COR-L47 (cell line): ENCODE measurements around the gene LRRC4B.

Source experiments
- DNase-seq: peaks from one replicate; lab custom pipeline; 2025; lab: John Stamatoyannopoulos, UW

Gene LRRC4B

DNA sequence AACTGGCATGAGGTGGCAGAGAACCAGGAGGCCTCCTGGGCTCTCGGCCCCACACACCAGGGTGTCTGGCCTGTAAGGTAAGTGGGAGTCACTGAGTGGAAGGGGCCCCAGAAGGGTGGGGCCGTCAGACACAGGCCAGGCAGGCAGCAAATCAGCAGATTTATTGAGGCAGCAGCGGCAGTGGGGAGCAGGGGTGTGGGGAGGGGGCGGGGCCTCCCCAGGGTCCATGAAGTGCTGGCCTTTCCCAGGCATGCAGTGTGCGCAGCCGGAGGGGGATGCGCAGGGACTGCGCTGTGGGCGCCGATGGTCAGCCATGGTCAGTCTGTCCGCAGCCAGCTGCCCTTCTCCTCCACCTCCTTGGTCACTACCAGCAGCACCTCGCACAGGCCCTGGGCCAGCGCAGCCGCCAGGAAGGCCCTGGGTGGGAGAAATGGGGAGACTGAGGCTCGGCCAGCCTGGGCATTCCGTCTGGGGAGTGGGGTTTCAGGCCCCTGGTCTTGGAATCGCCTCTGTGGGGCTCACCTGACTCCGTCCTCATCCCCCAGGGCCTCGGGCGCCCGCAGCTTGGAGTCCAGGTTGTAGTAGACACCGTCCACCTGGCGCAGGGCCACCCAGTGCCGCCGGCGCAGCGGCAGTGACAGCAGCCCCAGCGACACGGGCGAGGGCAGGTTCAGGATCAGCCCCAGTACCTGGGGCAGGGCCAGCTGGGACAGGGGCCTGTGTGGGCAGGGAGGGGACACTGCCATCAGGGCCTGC lies 62.2 kb downstream of the LRRC4B start:
- DNase-seq = no peak

DNA sequence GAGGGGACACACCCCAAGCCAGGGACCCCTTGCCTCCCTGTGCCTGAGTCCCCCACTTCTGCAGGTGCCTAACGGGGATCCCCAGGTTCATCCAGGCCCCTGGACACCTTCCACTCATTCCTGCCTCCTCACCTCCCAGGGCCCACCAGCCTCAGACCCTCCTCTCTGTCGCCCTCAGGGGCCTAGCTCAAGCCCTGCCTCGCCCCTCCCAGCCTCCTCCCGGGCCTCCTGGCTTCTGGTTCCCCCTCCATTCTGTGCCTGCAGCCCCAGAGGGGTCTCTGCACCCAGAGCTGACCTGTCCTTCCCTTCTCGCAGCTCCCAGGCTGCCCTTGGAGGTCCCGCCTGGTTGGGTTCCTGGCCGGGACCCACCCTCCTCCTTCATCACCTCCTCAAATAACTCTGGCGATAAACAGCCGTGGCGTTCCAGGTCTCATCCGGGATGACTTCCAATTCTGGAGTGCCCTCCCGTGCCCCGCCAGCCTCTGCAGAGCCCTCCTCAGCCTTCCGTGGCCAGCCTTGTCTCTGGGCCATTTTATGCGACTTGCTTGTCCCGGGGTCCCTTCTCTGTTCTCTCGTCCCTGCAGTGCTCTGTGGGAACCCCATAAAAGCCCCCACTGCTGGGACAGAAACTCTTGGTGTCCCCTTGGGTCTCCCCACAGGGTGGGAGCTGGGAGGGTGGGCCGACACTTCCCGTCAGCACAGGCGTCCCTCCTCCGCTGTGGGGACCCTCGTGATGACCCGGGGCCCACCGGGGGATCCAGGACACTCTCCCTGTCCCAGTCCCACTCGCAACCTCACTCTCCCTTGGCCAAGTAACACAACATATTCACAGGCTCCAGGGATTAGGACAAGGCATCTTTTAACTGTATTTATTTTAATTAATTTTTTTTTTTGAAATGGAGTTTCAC lies 66.4 kb downstream of the LRRC4B start:
- DNase-seq = no peak

DNA sequence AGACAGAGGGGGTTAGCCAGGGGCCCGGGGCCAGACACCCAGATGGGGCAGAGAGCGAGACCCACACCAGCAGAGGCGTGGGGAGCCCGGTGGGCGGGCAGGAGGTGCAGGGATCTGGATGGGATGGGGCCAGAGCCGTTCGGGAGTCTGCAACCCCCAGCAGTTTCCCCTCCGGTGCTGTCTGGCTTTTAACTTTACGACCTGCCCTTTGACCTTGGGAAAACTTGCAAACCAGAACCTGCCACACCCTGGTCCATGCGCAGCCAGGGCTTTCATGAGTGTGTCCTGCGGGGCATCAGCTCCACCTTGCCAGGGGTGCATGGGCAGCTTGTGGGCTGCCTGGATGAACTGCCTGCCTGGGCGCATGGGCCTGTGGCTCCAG lies 67.1 kb downstream of the LRRC4B start:
- no peak for DNase-seq

DNA sequence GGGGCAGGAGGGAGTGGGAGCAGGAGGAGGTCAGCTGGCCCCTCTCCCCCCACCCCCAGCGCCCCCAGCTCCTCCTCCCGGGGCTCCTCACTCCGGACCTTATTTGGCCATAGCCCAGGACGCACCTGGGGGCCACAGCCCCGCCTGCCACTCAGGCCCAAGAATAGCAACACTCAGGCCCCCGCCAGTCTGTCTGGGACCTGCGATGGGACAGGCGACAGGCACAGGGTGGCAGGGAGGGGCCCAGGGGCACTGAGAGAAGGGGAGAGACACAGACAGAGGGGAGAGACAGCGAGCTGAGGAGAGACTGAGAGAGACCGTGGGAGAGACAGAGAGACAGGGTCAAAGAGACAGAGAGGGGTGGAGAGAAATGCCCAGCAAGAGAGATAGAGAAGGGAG lies 67.5 kb downstream of the LRRC4B start:
- no peak for DNase-seq

DNA sequence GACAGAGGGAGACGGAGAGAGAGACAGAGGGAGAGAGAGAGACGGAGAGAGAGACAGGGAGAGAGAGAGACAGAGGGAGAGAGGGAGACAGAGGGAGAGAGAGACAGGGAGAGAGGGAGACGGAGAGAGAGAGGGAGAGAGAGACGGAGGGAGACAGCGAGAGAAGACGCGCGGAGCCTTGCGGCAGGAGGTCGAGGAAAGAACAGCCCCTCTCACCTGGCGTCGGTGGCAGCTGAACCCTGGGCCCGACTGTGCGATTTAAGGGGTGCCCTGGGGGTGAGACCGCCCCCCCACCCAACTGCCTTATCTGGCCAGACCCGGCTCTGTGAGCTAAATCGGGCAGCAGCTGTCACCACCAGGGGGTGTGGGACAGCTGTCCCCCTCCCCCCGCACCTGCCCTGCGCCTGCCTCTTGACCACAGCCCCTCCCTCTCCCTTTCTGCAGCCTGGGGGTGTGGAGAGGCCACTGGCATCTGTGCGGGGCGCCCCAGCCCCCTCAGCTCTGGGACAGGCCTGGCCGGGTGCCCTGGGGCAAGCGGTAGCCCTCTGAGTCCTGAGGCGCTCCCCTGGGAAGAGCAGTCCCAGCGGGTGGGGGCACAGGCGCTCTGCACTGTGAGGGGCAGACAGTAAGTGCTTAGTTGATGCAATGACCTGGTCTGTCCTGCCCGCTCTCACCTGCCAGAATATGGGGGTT lies 68.0 kb downstream of the LRRC4B start:
- DNase-seq = peak; percentile 55

- no peak for DNase-seq
Observed at GRCh38 chr19:50498219-50499056, 69.8 kb downstream of the LRRC4B start.

GRCh38 chr19:50497022-50497405 lies 71.2 kb downstream of the LRRC4B start:
- no peak for DNase-seq

DNA sequence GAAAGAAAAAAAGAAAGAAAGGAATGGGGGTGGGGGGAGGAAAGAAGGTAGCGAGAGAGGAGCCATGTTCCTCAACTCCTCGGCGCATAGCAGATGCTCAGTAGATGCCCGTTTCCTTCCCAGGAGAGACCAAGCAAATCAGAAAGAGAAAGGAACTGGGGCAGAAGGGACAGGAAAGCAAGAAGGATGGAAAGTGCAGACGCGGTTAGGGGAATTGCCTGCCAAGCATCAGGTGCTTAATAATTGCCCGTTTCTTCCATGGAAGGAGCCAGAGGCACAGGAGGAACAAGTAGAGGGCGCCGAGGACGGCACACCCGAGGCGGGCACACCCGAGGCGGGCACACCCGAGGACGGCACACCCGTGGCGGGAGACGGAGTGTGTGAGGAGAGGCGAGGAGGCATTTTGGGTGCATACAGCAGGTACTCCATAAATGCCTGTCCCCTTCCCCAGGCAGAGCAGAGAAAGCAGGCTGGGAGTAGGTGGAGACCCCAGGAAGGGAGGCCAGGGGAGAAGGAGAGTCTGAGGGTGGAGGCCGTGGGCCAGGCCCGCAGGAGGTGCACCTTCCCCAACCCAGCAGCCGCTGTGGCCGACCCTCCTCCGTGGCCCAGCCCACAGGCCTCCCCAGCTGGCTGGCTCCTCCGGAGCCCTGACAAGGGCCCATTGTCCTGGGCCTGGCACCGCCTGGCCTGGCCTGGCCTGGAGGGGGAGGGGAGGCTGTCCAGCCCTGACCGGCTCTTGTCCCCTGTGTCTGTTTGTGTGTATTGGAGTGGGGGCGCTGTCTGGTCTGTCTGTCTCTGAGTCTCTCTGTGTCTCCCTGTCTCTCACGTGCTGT lies 71.8 kb downstream of the LRRC4B start:
- DNase-seq = no peak

GRCh38 chr19:50495020-50495531 lies 73.2 kb downstream of the LRRC4B start:
- no peak for DNase-seq

DNA sequence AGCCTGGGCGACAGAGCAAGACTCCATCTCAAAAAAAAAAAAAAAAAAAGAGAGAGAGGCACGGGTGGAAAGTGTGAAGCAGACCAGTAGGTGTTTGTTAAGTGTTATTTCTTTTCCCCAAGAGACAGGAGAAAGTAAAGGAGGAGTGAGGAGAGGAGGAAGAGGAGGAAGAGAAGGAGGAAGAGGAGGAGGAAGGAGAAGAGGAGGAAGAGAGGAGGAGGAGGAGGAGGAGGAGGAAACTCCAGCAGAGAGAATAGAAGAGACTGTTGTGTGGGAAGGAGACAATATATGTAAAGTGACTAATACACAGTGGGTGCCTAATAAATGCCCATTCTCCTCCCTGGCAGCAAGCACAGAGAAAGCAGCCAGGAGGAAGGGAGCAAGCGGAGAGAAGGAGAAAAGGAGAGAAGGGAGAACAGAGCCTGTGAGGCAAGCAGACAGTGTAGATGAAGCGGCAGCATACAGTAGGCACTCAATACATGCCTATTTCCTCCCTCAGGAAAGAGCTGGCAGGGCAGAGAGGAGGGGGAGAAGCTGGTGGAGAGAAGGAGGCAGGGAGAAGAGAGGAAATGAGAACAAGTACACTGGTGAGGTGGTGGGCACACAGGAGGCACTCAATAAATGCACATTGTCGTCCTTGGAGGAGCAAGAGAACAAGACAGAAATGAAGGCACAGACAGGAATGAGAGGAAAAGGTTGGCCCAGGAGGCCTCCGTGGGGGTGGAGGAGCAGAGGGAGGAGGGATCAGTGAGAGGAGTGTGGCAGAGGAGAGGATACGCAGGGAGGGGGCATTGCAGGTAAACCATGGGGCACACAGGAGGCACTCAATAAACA lies 73.8 kb downstream of the LRRC4B start:
- no peak for DNase-seq

- DNase-seq = no peak
Observed at GRCh38 chr19:50493171-50493570, 75.1 kb downstream of the LRRC4B start.

DNA sequence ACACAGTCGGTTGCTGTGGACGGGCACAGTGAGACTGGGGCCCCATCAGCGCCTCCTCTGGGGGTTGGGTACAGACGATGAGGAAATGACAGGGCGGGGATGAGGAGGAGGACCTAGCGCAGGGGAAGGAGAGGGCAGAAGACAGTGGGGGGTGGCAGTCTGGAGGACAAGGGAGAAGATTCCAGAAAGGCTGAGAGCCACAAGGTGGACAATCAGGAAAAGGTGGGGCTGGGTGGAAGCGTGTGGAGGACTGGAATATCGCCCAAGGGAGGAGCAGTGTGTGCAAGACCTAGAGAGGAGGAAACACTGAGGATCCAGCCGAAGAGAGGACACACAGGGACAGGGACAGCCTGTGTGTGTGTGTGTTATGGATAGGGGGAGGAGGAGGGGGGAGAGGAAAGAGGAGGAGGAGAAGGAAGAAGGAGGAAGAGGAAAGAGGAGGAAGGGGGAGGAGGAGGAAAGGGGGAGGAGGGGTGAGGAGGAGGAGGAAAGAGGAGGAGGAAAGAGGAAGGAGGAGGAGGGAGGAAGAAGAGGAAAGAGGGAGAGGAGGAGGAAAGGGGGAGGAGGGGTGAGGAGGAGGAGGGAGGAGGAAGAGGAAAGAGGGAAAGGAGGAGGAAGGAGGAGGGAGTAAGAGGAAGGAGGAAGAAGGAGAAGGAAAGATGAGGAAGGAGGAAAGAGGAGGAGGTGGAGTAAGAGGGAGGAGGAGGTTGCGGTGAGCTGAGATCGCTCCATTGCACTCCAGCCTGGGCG lies 75.8 kb downstream of the LRRC4B start:
- DNase-seq = no peak

DNA sequence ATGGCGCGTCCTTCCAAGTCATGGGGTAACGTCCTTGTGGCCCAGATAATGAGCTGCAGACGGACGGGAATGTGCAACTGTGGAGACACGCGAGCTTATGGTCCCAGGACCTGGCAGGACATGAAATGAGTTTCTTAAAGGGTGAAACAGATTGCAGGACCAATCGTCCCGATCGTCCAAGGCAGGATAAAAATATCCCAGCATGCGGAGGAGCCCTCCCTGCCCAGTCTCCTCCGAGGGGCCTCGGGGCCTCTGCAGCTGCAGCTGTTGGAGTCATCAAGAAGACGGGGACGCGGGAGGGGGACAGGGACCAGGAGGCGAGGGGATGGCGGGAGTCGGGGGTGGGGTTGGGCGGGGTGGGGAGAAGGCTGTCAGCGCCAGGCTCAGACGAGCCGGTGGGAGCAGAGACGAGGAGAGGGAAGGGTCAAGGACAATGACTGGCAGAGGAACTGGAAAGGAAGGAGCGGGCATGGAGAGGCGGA lies 77.2 kb downstream of the LRRC4B start:
- DNase-seq = no peak

DNA sequence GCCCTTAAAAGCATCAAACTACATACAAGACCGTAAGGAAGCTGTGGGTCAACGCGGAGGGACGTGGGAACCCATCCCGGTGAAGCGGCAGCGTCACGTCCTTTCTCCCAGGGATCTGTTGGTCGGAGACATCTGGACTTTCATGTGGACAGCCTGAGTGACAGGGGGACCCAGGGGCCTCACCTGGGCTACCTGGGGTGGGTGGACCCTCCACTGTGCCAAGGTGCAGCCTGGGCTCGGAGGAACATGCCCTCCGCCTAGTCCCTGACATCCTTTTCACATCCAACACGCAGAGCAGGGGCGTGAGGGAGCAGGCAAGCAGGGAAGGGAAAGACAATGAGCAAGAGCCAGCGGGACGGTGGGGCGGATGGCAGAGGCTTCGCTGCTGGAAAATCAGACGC lies 77.8 kb downstream of the LRRC4B start:
- no peak for DNase-seq

DNA sequence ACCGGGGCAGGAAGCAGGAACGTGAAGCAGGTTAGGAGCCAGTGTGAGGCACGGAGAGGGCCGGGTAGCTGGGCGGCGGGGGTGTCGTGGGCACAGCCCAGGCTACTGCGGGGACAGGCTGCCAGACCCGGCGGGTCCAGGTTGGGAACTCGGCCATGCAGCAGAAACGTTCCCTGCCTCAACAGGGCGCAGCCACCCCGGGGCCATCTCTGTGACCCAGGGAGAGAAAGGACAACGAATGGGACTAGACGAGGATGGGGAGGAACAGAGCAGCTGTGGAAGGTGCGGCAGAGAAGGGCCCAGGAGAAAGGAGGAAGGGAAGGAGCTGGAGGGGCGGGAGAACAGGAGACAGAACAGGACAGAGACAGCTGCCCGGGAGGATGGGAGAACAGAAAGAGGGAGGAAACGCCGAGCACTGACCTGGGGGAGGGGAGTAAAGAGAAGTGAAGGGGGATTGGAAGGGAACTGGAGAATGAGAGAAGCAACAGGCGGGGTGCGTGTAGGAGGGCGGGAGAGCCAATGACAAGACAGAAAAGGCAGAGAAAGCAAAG lies 78.7 kb downstream of the LRRC4B start:
- DNase-seq = no peak

GRCh38 chr19:50488389-50489194 lies 79.6 kb downstream of the LRRC4B start:
- no peak for DNase-seq

GRCh38 chr19:50486823-50487515 lies 81.3 kb downstream of the LRRC4B start:
- DNase-seq = no peak
